Calu3 (cell line): ENCODE measurements around the gene PRKN. TPM values are rescaled to one million over a fixed set of nuclear protein-coding genes. Genes with fewer than 3 reads are reported as not detected.

Source experiments
- BruUV-seq: library from RNA; stranded (reverse); fragments of 400-500 nt; replicated peaks from 2 replicates; lab custom pipeline; 2021; lab: Mats Ljungman, UMichigan
- CTCF ChIA-PET: fragments of 300-600 bp; sonication (Branson Sonifier 250); formaldehyde crosslinking; loops from one replicate; lab custom pipeline; 2022; ENCODE audit warnings: antibody characterized with exemption; lab: Charles Lee
- DNase-seq: peaks from one replicate; pipeline ENCODE4 v3.0.0; 2022
- H3K27ac Mint-ChIP-seq: one replicate; pipeline ENCODE4 v1.8.0; 2022; ENCODE audit warnings: mixed read lengths; ENCODE audit not compliant: unreplicated experiment
- H3K27me3 Mint-ChIP-seq: one replicate; pipeline ENCODE4 v1.8.0; 2022; ENCODE audit warnings: mixed read lengths; ENCODE audit not compliant: unreplicated experiment
- H3K36me3 Mint-ChIP-seq: one replicate; pipeline ENCODE4 v1.8.0; 2022; ENCODE audit warnings: mild to moderate bottlenecking, moderate library complexity, mixed read lengths; ENCODE audit not compliant: insufficient read depth, unreplicated experiment
- H3K4me1 Mint-ChIP-seq: one replicate; pipeline ENCODE4 v1.8.0; 2022; ENCODE audit warnings: mild to moderate bottlenecking, low read depth, mixed read lengths; ENCODE audit not compliant: unreplicated experiment
- H3K4me3 Mint-ChIP-seq: one replicate; pipeline ENCODE4 v1.8.0; 2022; ENCODE audit warnings: mild to moderate bottlenecking, low read depth, moderate library complexity, mixed read lengths; ENCODE audit not compliant: unreplicated experiment
- H3K9me3 Mint-ChIP-seq: one replicate; pipeline ENCODE4 v1.8.0; 2022; ENCODE audit warnings: low read depth, mixed read lengths; ENCODE audit not compliant: unreplicated experiment
- CTCF ChIP-seq: fragments of 200-600 bp; IDR thresholded peaks from one replicate; pipeline ENCODE4 v1.8.0; 2022; ENCODE audit warnings: antibody characterized with exemption; ENCODE audit not compliant: unreplicated experiment
- intact Hi-C: fragments of 100-400 bp; cut with micrococcal nuclease; formaldehyde crosslinking; loops from one replicate; pipeline ENCODE4 v1.10.0; 2022; ENCODE audit not compliant: unreplicated experiment
- total RNA-seq: library from RNA; stranded (reverse); gene quantifications from 2 replicates; pipeline ENCODE4 v1.2.3, GENCODE V29; 2022

The PRKN gene
- total RNA-seq, 1 experiment from 2014 or later, result 3.8 TPM

- H3K9me3 Mint-ChIP-seq, result no peaks in the 10 kb centered on the region
- no peak overlapping the region for H3K4me3 Mint-ChIP-seq
- H3K27ac Mint-ChIP-seq, result no peak overlapping the region
- no peak for DNase-seq
- no TSS peak for BruUV-seq
- intact Hi-C loops, result no loop called here
- H3K27me3 Mint-ChIP-seq, result no peaks in the 10 kb centered on the region
- no peaks in the 10 kb centered on the region for H3K4me1 Mint-ChIP-seq
- CTCF ChIA-PET, result no interaction called here
- H3K36me3 Mint-ChIP-seq, result no peaks in the 10 kb centered on the region
- TF ChIP-seq CTCF, result no peak
Measured at GRCh38 chr6:162150295-162150694, 577.3 kb downstream of the PRKN start.

DNA sequence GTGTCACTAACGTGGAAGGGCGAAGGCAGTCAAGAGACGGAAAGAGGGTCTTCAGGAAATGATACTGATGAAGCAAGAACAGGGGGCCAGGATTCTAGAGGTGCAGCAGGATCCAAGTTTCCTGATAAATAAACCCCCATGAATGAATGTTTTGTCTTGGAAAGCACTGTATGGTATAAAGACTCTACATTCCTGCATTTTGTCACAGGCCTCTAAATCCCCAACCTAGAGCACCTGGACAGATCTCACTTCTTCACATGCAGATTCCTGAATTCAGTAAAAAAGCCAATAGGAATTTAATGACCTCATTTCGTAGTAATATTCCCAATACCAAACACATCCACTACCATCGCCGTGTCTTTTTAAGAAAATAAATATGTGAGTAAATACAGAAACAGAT lies 577.8 kb downstream of the PRKN start:
- TF ChIP-seq CTCF, result no peak
- CTCF ChIA-PET, result no interaction called here
- Mint-ChIP-seq H3K9me3 (no peaks in the 10 kb centered on the region), H3K4me1 (no peaks in the 10 kb centered on the region), H3K27me3 (no peaks in the 10 kb centered on the region), H3K4me3 (no peak overlapping the region), H3K36me3 (no peaks in the 10 kb centered on the region), H3K27ac (no peak overlapping the region)
- intact Hi-C loops, result no loop called here
- BruUV-seq, result no TSS peak
- DNase-seq, result no peak

- no peak overlapping the region for H3K4me3 Mint-ChIP-seq
- DNase-seq, result no peak
- no TSS peak for BruUV-seq
- H3K4me1 Mint-ChIP-seq, result no peaks in the 10 kb centered on the region
- no peak overlapping the region for H3K27ac Mint-ChIP-seq
- intact Hi-C loops, result no loop called here
- CTCF ChIA-PET, result no interaction called here
- H3K9me3 Mint-ChIP-seq, result no peaks in the 10 kb centered on the region
- no peaks in the 10 kb centered on the region for H3K27me3 Mint-ChIP-seq
- H3K36me3 Mint-ChIP-seq, result no peaks in the 10 kb centered on the region
- TF ChIP-seq CTCF, result no peak
Measured at GRCh38 chr6:162147805-162148204, 579.8 kb downstream of the PRKN start.

DNA sequence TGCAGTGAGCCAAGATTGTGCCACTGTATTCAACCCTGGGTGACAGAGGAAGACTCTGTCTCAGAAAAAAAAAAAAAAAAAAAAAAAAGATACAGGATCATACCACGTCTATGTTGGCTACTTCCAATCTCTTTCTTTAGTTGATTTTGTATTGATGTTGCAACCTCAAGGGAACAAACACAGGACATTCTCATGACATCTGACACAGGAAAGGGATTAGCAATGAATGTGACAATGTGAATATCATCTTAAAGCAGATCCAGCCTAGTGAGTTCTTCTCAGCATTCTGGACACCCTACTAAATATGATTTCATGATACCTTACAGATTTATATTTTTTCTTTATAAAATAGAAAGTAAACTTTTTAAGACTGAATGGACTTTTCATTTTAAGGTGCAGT lies 580.3 kb downstream of the PRKN start:
- H3K27me3 Mint-ChIP-seq, result no peaks in the 10 kb centered on the region
- no peaks in the 10 kb centered on the region for H3K9me3 Mint-ChIP-seq
- BruUV-seq, result no TSS peak
- no peak for TF ChIP-seq CTCF
- no peak overlapping the region for H3K4me3 Mint-ChIP-seq
- CTCF ChIA-PET, result interaction anchor here (0.6 kb wide), 1 partner anchor 45 kb away, joined by 3 read pairs; no protein-coding TSS in a partner anchor
- no peak for DNase-seq
- no peak overlapping the region for H3K27ac Mint-ChIP-seq
- H3K36me3 Mint-ChIP-seq, result no peaks in the 10 kb centered on the region
- H3K4me1 Mint-ChIP-seq, result no peaks in the 10 kb centered on the region
- intact Hi-C loops, result no loop called here
